GM23248 (cell line): ENCODE results near the gene NPB.

ENCODE experiments used
- EZH2 ChIP-seq: fragments of 200-600 bp; sonication (generic); IDR thresholded peaks from 2 replicates; pipeline ENCODE4 v1.6.1; 2018; ENCODE audit warnings: antibody characterized with exemption, mild to moderate bottlenecking; ENCODE audit not compliant: insufficient read depth, poor library complexity, severe bottlenecking
- EZH2phosphoT487 ChIP-seq: fragments of 200-600 bp; sonication (generic); IDR thresholded peaks from 2 replicates; pipeline ENCODE4 v1.6.1; 2018; ENCODE audit warnings: antibody characterized with exemption, moderate library complexity, mild to moderate bottlenecking, low read depth; ENCODE audit not compliant: insufficient read depth

DNA sequence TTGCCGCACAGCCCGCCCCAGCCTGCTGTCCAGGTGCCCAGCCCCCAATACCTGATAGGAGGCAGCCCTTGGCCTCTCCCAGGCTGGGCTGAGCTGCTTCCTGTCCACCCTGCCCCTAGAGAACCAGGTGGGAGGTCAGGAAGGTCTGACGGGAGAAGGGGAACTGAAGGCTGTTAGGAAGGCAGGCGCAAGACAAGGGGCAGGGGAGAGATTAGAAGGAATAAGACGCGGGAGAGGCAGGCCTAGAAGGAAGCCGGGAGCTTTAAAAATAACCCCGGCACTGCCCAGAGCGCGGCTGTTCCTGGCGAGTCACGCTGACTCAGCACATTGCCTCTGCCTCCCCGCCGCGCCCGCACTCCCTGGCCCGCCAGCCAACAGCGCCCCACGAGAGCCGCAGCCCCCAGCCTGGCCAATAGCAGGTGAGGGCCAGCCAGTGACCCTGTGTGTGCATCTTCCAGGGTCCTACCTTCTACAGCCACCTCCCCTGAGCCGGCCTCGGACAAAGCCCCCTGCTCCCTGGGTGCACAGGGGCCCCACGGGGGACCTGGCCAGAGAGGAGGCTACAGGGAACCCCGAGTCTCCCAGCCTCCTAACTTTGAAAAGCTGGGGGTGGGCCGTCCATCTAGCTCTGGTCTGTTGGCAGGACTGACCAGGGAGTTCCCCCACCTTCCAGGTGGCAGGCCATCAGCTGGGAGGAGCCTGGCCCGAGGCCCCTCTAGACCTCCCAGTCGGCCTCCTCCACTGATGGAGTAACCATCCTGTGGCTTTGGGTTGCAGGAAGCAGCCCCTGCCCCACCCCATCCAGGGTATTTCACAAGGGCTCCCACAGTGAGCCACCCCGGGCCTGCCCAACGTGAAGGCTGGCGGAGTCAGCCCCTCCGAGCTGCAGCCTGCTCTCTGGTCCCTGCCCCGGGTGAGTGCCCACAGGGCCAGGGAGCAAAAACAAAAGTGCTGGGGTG is 21.5 kb downstream of the NPB start:
- TF ChIP-seq EZH2: no peak
- no peak for TF ChIP-seq EZH2phosphoT487
